Measurements from ENCODE around the gene CALHM4. TPM values are rescaled to one million over a fixed set of nuclear protein-coding genes. Genes with fewer than 3 reads are reported as not detected.

CALHM4 gene
- total and polyA plus RNA-seq, 2 experiments from 2014 or later, result not detected

GRCh38 chr6:116507324-116507723 lies 46.2 kb upstream of the CALHM4 start (continued):
- TF ChIP-seq REST (IDR thresholded peaks at IDR 0.05; ENCODE audit: unreplicated experiment) (no peak), ETS1 (IDR thresholded peaks at IDR 0.05) (no peak), EZH2 (IDR thresholded peaks at IDR 0.05; ENCODE audit: low read depth, unreplicated experiment) (no peak)

- no peaks in the 10 kb centered on the region for H3F3A ChIP-seq (replicated peaks; ENCODE audit: low read depth)
- peaks cover 6% of the 10 kb centered on the region; the same call in 2 of the 3 replicates for H3K4me1 Mint-ChIP-seq
- H3K9me3 Mint-ChIP-seq, result peaks cover 9% of the 10 kb centered on the region; the same call in 1 of the 3 replicates
- DNase-seq (ENCODE audit: low spot score) (no peak), ATAC-seq (no peak)
- no peak overlapping the region for H3K27ac Mint-ChIP-seq
- no peaks in the 10 kb centered on the region for H4K20me1 ChIP-seq (replicated peaks; ENCODE audit: insufficient read depth)
- no peaks in the 10 kb centered on the region for H3K4me1 ChIP-seq (ENCODE audit: insufficient read depth)
- no peaks in the 10 kb centered on the region for H3K36me3 Mint-ChIP-seq (ENCODE audit: low read depth)
- no peak overlapping the region for H3K4me3 ChIP-seq
- no peaks in the 10 kb centered on the region for H3K27me3 Mint-ChIP-seq (ENCODE audit: insufficient read depth, low read depth, poor library complexity)
- H3K9me2 ChIP-seq (ENCODE audit: insufficient read depth), result no peaks in the 10 kb centered on the region
- H2AFZ ChIP-seq, result no peak overlapping the region
- no peak overlapping the region for H3K4me3 Mint-ChIP-seq
- H3K36me3 ChIP-seq (ENCODE audit: insufficient read depth), result no peaks in the 10 kb centered on the region
- no peak overlapping the region for H3K27ac ChIP-seq (ENCODE audit: low read depth)
- no peak overlapping the region for H3K4me2 ChIP-seq
- H3K27me3 ChIP-seq (ENCODE audit: insufficient read depth), result no peaks in the 10 kb centered on the region
- no peaks in the 10 kb centered on the region for H3K79me2 ChIP-seq (replicated peaks; ENCODE audit: insufficient read depth)
- TF ChIP-seq STAT1 (IDR thresholded peaks at IDR 0.05; ENCODE audit: unreplicated experiment), result no peak
- no peak for TF ChIP-seq CREB1 (CRISPR knock-in tag; IDR thresholded peaks at IDR 0.05; ENCODE audit: low read depth)
- TF ChIP-seq ZNF462 (CRISPR knock-in tag; IDR thresholded peaks at IDR 0.05), result no peak
- no peak for TF ChIP-seq CTCF (conservative IDR thresholded peaks at IDR 0.05; ENCODE audit: low read depth in 2 of 2)
- TF ChIP-seq POLR2AphosphoS5 (IDR thresholded peaks at IDR 0.05; ENCODE audit: low read depth), result no peak
- no peak for TF ChIP-seq REST (IDR thresholded peaks at IDR 0.05; ENCODE audit: unreplicated experiment)
These were observed 45.0 kb upstream of the CALHM4 start for GRCh38 chr6:116508527-116508926.

Measured in GM23338 (cell line).